HepG2 (cell line): ENCODE measurements around the gene ATP8A2. TPM values are rescaled to one million over a fixed set of nuclear protein-coding genes. Genes with fewer than 3 reads are reported as not detected.

ENCODE experiments used
- ATAC-seq: fragments of 200-7000 bp; cut with Tn5 transposase; 3 replicates; pipeline ENCODE4 v1.9.1; 2020; ENCODE audit warnings: mild to moderate bottlenecking, moderate library complexity
- BruUV-seq: library from RNA; stranded (reverse); fragments of 400-500 nt; replicated peaks from 2 replicates; lab custom pipeline; 2021; lab: Mats Ljungman, UMichigan
- CTCF ChIA-PET: fragments of 300-600 bp; formaldehyde crosslinking; extraction: SDS; loops from one replicate; lab custom pipeline; 2021; ENCODE audit warnings: low total read pairs, inconsistent platforms, low intra/inter-chr PET ratio; lab: Yijun Ruan, JAX
- POLR2A ChIA-PET: fragments of 350-600 bp; sonication (Branson Sonifier 250); formaldehyde crosslinking; loops from one replicate; lab custom pipeline; 2020; ENCODE audit warnings: antibody characterized with exemption, inconsistent platforms; lab: Yijun Ruan, JAX
- DNase-seq: peaks from one replicate; pipeline ENCODE4 v3.0.0-alpha.2; 2015; ENCODE audit warnings: low spot score
- FAIRE-seq: peaks from 3 replicates; lab custom pipeline; 2011; peaks lifted over from hg19 to GRCh38; lab: Jason Lieb, UNC
- H2AFZ ChIP-seq: one replicate; pipeline ENCODE4 v1.6.1; 2011; ENCODE audit warnings: low read length, inconsistent platforms
- H3K27ac ChIP-seq: fragments of 300-600 bp; 3 replicates; pipeline ENCODE4 v1.8.0; 2011; ENCODE audit warnings: mixed run types, mild to moderate bottlenecking, mixed read lengths, low read length, inconsistent platforms; ENCODE audit not compliant: insufficient read depth; ENCODE audit errors: extremely low read length
- H3K27me3 ChIP-seq, 2 experiments: fragments of 200-600 bp in 1 of 2; 2 replicates in 1 of 2; 3 replicates in 1 of 2; pipeline versions ENCODE4 v1.6.0 to v1.8.0; 2011; ENCODE audit warnings: low read length in 2 of 2, mild to moderate bottlenecking in 2 of 2, moderate library complexity in 2 of 2, inconsistent platforms in 1 of 2; ENCODE audit not compliant: insufficient read depth in 2 of 2, control insufficient read depth in 1 of 2
- H3K36me3 ChIP-seq, 2 experiments: fragments of 200-600 bp in 1 of 2; replicated peaks in 1 of 2; 2 replicates in 1 of 2; 3 replicates in 1 of 2; pipeline versions ENCODE4 v1.5.1 to v1.8.0; 2011; ENCODE audit warnings: low read length in 2 of 2, inconsistent platforms in 1 of 2; ENCODE audit not compliant: insufficient read depth in 2 of 2, control insufficient read depth in 1 of 2
- H3K4me1 ChIP-seq: 2 replicates; pipeline ENCODE4 v1.5.1; 2012; ENCODE audit warnings: low read length, inconsistent platforms; ENCODE audit not compliant: insufficient read depth
- H3K4me2 ChIP-seq: 2 replicates; pipeline ENCODE4 v1.6.0; 2011; ENCODE audit warnings: low read depth, low read length, inconsistent platforms
- H3K4me3 ChIP-seq, 3 experiments: fragments of 200-600 bp in 1 of 3; sonication (generic), shearing (Covaris generic) in 1 of 3; replicated peaks in 1 of 3; 2 replicates each; pipeline ENCODE4 v1.5.1; 2011 to 2016; ENCODE audit warnings: low read length in 3 of 3, inconsistent platforms in 2 of 3, low read depth in 2 of 3, mild to moderate bottlenecking in 2 of 3, control low read depth in 1 of 3, mixed read lengths in 1 of 3; ENCODE audit not compliant: insufficient read depth in 1 of 3
- H3K79me2 ChIP-seq: one replicate; pipeline ENCODE4 v1.6.1; 2011; ENCODE audit warnings: low read length, inconsistent platforms; ENCODE audit not compliant: insufficient read depth
- H3K9ac ChIP-seq: 2 replicates; pipeline ENCODE4 v1.6.0; 2011; ENCODE audit warnings: mild to moderate bottlenecking, low read depth, low read length, inconsistent platforms; ENCODE audit not compliant: insufficient read depth
- H3K9me3 ChIP-seq: 2 replicates; pipeline ENCODE4 v1.5.1; 2012; ENCODE audit warnings: mild to moderate bottlenecking, low read length
- H4K20me1 ChIP-seq: 2 replicates; pipeline ENCODE4 v1.6.0; 2011; ENCODE audit warnings: inconsistent platforms, mild to moderate bottlenecking, low read length, moderate library complexity; ENCODE audit not compliant: insufficient read depth
- TBX3 ChIP-seq: fragments of 450-650 bp; IDR thresholded peaks from 2 replicates; pipeline ENCODE4 v1.6.1; 2017; ENCODE audit warnings: antibody characterized with exemption, mild to moderate bottlenecking, inconsistent platforms, borderline replicate concordance
- THYN1 ChIP-seq: sonication (generic); formaldehyde crosslinking; IDR thresholded peaks from 2 replicates; pipeline ENCODE4 v1.8.1; 2023; ENCODE audit warnings: low read depth, mild to moderate bottlenecking, moderate library complexity, missing genetic modification reagents, borderline replicate concordance
- U2AF2 ChIP-seq: fragments of 200-400 bp; formaldehyde crosslinking; IDR thresholded peaks from 2 replicates; pipeline ENCODE4 v1.6.1; 2017; ENCODE audit warnings: low read depth, mild to moderate bottlenecking, low read length
- YY1 ChIP-seq: IDR thresholded peaks from 2 replicates; pipeline ENCODE4 v1.6.1; 2011; ENCODE audit warnings: low read length, low read depth, moderate library complexity, mild to moderate bottlenecking; ENCODE audit not compliant: insufficient read depth, insufficient replicate concordance
- WGBS: methylation state at CpG from one replicate; pipeline ENCODE4 v1.1.6; 2017; ENCODE audit warnings: low lambda C conversion rate; 5-methylcytosine and 5-hydroxymethylcytosine counted together
- in situ Hi-C: cut with HindIII; loops from 2 replicates; pipeline ENCODE4 v1.10.0; 2017; ENCODE audit warnings: low pct_unique_long_range_greater_than_20kb; ENCODE audit not compliant: extremely low pct_ligation_motif_present
- intact Hi-C: fragments of 100-400 bp; cut with micrococcal nuclease; formaldehyde crosslinking; loops from one replicate; pipeline ENCODE4 v1.10.0; 2022; ENCODE audit not compliant: unreplicated experiment
- polyA plus RNA-seq, 8 experiments: library from polyadenylated mRNA; depleted of rRNA in 3 of 8; stranded (reverse) in 7 of 8; unstranded in 1 of 8; fragments of >200 nt; fragmentation: Illumina TruSeq in 4 of 8; extraction: Trizol in 4 of 8; gene quantifications; 2 replicates each; pipeline versions ENCODE4 v1.2.1 to v1.2.3, GENCODE V29; 2011 to 2016; ENCODE audit warnings: low read depth in 4 of 8, missing spikeins in 1 of 8, mixed read lengths in 1 of 8; ENCODE audit not compliant: insufficient read depth in 1 of 8
- total RNA-seq, 5 experiments: library from RNA; depleted of rRNA; stranded (reverse); fragments of >200 nt; fragmentation: Illumina TruSeq; extraction: Trizol; gene quantifications; 2 replicates each; pipeline ENCODE4 v1.2.3, GENCODE V29; 2016; ENCODE audit warnings: low read depth in 1 of 5
- TF ChIP-seq, protein P1 (sequence below): sonication (generic); formaldehyde crosslinking; IDR thresholded peaks from 2 replicates; pipeline ENCODE4 v1.4.0; 2020; ENCODE audit warnings: mild to moderate bottlenecking, missing genetic modification reagents, borderline replicate concordance
- TF ChIP-seq, protein P2 (sequence below): IDR thresholded peaks from 2 replicates; pipeline ENCODE4 v1.4.0; 2020; ENCODE audit warnings: mild to moderate bottlenecking, missing genetic modification reagents
- TF ChIP-seq, protein P3 (sequence below): sonication (generic); formaldehyde crosslinking; IDR thresholded peaks from 2 replicates; pipeline ENCODE4 v1.5.0; 2020; ENCODE audit warnings: missing genetic modification reagents
- TF ChIP-seq, protein P4 (sequence below): sonication (generic); formaldehyde crosslinking; IDR thresholded peaks from 2 replicates; pipeline ENCODE4 v1.5.1; 2020; ENCODE audit warnings: mild to moderate bottlenecking, missing genetic modification reagents, borderline replicate concordance
- TF ChIP-seq, protein P5 (sequence below): sonication (generic); formaldehyde crosslinking; IDR thresholded peaks from 2 replicates; pipeline ENCODE4 v1.4.0; 2020; ENCODE audit warnings: missing genetic modification reagents, borderline replicate concordance

The ATP8A2 gene
- total and polyA plus RNA-seq, 2 of the 13 experiments (the other 11 are each of a cell fraction or from before 2014, with no cell fraction given), result 0.09 TPM; not detected in 1

DNA sequence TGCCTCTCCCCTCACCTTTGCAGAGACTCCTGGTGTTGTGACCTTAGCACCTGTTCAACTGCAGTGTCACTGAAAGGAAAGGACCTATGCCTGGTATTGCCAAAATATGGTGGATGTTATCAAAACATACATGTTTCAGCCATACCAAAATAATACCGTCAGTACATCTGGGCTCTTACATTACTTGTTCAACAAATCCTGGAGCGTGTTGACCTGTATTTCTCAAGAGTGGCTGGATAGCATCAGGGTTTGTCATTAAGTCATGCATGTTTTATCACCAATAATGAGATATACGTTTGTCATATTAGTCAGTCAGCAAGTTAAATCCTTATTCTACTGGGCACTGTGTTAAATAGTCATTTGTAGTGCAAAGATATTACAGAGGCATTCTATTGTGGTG is 389.3 kb downstream of the ATP8A2 start:
- no peaks in the 10 kb centered on the region for H3K4me1 ChIP-seq
- DNase-seq, result no peak
- ChIA-PET POLR2A (no interaction called here), CTCF (no interaction called here)
- H3K4me3 ChIP-seq, result no peak overlapping the region
- no peaks in the 10 kb centered on the region for H4K20me1 ChIP-seq
- no peak for ATAC-seq
- H3K36me3 ChIP-seq, result no peaks in the 10 kb centered on the region
- in situ Hi-C loops (no loop called here), intact Hi-C loops (no loop called here)
- BruUV-seq, result no TSS peak
- no peaks in the 10 kb centered on the region for H3K27me3 ChIP-seq
- H3K9me3 ChIP-seq, result no peaks in the 10 kb centered on the region
- H2AFZ ChIP-seq, result no peak overlapping the region
- no peaks in the 10 kb centered on the region for H3K79me2 ChIP-seq
- no peak overlapping the region for H3K9ac ChIP-seq
- WGBS, result 0% methylated on average over 3 of the region's 3 CpGs
- H3K27ac ChIP-seq, result no peak overlapping the region
- no peak for FAIRE-seq
- H3K4me2 ChIP-seq, result no peak overlapping the region
- TF ChIP-seq, protein P1, sequence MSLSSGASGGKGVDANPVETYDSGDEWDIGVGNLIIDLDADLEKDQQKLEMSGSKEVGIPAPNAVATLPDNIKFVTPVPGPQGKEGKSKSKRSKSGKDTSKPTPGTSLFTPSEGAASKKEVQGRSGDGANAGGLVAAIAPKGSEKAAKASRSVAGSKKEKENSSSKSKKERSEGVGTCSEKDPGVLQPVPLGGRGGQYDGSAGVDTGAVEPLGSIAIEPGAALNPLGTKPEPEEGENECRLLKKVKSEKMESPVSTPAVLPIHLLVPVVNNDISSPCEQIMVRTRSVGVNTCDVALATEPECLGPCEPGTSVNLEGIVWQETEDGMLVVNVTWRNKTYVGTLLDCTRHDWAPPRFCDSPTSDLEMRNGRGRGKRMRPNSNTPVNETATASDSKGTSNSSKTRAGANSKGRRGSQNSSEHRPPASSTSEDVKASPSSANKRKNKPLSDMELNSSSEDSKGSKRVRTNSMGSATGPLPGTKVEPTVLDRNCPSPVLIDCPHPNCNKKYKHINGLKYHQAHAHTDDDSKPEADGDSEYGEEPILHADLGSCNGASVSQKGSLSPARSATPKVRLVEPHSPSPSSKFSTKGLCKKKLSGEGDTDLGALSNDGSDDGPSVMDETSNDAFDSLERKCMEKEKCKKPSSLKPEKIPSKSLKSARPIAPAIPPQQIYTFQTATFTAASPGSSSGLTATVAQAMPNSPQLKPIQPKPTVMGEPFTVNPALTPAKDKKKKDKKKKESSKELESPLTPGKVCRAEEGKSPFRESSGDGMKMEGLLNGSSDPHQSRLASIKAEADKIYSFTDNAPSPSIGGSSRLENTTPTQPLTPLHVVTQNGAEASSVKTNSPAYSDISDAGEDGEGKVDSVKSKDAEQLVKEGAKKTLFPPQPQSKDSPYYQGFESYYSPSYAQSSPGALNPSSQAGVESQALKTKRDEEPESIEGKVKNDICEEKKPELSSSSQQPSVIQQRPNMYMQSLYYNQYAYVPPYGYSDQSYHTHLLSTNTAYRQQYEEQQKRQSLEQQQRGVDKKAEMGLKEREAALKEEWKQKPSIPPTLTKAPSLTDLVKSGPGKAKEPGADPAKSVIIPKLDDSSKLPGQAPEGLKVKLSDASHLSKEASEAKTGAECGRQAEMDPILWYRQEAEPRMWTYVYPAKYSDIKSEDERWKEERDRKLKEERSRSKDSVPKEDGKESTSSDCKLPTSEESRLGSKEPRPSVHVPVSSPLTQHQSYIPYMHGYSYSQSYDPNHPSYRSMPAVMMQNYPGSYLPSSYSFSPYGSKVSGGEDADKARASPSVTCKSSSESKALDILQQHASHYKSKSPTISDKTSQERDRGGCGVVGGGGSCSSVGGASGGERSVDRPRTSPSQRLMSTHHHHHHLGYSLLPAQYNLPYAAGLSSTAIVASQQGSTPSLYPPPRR, result no peak
- TF ChIP-seq, protein P2, sequence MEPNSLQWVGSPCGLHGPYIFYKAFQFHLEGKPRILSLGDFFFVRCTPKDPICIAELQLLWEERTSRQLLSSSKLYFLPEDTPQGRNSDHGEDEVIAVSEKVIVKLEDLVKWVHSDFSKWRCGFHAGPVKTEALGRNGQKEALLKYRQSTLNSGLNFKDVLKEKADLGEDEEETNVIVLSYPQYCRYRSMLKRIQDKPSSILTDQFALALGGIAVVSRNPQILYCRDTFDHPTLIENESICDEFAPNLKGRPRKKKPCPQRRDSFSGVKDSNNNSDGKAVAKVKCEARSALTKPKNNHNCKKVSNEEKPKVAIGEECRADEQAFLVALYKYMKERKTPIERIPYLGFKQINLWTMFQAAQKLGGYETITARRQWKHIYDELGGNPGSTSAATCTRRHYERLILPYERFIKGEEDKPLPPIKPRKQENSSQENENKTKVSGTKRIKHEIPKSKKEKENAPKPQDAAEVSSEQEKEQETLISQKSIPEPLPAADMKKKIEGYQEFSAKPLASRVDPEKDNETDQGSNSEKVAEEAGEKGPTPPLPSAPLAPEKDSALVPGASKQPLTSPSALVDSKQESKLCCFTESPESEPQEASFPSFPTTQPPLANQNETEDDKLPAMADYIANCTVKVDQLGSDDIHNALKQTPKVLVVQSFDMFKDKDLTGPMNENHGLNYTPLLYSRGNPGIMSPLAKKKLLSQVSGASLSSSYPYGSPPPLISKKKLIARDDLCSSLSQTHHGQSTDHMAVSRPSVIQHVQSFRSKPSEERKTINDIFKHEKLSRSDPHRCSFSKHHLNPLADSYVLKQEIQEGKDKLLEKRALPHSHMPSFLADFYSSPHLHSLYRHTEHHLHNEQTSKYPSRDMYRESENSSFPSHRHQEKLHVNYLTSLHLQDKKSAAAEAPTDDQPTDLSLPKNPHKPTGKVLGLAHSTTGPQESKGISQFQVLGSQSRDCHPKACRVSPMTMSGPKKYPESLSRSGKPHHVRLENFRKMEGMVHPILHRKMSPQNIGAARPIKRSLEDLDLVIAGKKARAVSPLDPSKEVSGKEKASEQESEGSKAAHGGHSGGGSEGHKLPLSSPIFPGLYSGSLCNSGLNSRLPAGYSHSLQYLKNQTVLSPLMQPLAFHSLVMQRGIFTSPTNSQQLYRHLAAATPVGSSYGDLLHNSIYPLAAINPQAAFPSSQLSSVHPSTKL, result no peak
- no peak for TF ChIP-seq TBX3
- TF ChIP-seq, protein P3, sequence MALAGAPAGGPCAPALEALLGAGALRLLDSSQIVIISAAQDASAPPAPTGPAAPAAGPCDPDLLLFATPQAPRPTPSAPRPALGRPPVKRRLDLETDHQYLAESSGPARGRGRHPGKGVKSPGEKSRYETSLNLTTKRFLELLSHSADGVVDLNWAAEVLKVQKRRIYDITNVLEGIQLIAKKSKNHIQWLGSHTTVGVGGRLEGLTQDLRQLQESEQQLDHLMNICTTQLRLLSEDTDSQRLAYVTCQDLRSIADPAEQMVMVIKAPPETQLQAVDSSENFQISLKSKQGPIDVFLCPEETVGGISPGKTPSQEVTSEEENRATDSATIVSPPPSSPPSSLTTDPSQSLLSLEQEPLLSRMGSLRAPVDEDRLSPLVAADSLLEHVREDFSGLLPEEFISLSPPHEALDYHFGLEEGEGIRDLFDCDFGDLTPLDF (CRISPR knock-in tag), result no peak
- TF ChIP-seq, protein P4, sequence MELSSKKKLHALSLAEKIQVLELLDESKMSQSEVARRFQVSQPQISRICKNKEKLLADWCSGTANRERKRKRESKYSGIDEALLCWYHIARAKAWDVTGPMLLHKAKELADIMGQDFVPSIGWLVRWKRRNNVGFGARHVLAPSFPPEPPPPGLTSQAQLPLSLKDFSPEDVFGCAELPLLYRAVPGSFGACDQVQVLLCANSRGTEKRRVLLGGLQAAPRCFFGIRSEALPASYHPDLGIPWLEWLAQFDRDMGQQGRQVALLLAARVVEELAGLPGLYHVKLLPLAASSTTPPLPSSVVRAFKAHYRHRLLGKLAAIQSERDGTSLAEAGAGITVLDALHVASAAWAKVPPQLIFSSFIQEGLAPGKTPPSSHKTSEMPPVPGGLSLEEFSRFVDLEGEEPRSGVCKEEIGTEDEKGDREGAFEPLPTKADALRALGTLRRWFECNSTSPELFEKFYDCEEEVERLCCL (CRISPR knock-in tag), result no peak
- TF ChIP-seq, protein P5, sequence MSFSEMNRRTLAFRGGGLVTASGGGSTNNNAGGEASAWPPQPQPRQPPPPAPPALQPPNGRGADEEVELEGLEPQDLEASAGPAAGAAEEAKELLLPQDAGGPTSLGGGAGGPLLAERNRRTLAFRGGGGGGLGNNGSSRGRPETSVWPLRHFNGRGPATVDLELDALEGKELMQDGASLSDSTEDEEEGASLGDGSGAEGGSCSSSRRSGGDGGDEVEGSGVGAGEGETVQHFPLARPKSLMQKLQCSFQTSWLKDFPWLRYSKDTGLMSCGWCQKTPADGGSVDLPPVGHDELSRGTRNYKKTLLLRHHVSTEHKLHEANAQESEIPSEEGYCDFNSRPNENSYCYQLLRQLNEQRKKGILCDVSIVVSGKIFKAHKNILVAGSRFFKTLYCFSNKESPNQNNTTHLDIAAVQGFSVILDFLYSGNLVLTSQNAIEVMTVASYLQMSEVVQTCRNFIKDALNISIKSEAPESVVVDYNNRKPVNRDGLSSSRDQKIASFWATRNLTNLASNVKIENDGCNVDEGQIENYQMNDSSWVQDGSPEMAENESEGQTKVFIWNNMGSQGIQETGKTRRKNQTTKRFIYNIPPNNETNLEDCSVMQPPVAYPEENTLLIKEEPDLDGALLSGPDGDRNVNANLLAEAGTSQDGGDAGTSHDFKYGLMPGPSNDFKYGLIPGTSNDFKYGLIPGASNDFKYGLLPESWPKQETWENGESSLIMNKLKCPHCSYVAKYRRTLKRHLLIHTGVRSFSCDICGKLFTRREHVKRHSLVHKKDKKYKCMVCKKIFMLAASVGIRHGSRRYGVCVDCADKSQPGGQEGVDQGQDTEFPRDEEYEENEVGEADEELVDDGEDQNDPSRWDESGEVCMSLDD (CRISPR knock-in tag), result no peak
- TF ChIP-seq YY1, result no peak
- TF ChIP-seq THYN1 (CRISPR knock-in tag), result no peak
- no peak for TF ChIP-seq U2AF2
